CD4-positive, alpha-beta T cell treated with Interleukin-4 for 1 hour (primary cell): ENCODE results near the gene ERC1.

Experiments
- DNase-seq, 2 donors: peaks; one replicate each; pipeline ENCODE4 v3.0.0-alpha.2; 2020 to 2022

The ERC1 gene

GRCh38 chr12:1525858-1526257 lies 534.8 kb downstream of the ERC1 start:
- DNase-seq, result no peak

DNA sequence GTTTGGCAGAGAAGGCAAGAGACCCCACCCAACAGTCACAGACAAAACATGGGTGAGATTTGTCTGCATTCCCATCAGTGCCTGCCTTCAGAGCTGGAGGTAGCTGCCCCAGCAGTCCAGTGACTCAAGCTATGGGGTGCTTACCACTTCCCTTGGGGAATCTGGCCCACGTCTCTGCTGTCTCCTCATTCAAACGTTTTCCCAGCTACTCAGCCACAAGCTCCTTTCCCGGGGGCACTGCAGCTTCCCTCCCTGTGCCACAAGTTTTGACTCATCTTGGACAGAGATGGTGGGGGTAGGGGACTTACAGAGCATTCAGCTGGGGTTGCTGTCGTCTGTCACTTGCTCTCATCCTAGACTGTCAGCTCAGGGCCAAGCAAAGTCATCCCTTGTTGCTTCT lies 536.8 kb downstream of the ERC1 start:
- DNase-seq, result no peak

DNA sequence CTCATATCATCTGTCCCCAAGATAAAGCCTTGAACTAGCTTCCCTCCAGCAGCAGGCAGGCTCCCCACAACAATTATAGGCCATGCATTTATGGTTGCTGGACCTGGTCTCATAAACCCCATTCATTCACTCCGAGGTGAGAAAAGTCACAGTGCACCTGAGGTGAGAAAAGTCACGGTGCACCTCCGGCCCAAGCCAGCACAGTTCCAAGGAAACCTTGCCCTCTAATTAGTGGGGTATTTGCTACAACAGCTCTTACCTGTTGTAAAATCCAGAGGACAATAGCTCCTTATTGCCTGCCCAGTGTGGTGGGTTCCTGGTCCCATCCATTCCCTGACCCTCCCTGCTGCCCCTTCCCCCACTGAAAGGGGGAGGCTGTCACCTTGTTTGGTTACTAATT lies 537.8 kb downstream of the ERC1 start:
- no peak for DNase-seq

DNA sequence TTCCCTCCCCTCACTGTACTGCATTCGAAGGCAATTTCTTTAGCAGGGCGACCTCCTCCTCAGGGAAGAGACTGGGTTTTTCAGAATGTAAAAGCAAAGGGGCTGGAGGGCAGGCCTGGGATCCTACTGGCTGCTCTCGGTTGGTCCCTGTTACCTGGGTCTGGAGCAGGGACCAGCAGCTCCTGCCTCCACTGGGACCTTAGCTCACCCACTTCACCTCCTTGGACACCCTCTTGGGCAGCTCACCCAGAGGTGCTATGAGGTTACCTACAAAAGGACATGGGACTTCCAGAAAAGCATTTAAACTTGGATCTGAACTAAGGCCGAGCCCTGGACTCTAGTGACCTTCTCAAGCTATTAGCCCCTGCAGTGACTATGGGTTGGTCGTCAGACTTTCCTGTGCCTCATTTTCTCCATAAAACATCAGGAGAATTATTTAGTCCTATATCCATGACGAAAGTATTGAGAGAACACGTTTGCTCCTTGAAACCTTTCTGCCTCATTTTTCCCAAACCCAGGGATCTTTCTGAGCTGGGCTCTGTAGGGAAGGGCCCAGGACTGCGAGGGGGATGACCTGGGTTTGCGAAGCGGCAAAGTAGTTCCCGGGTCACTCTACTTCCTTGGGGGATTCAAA lies 538.3 kb downstream of the ERC1 start:
- DNase-seq, result no peak

GRCh38 chr12:1529862-1530591 lies 539.0 kb downstream of the ERC1 start:
- no peak for DNase-seq

DNA sequence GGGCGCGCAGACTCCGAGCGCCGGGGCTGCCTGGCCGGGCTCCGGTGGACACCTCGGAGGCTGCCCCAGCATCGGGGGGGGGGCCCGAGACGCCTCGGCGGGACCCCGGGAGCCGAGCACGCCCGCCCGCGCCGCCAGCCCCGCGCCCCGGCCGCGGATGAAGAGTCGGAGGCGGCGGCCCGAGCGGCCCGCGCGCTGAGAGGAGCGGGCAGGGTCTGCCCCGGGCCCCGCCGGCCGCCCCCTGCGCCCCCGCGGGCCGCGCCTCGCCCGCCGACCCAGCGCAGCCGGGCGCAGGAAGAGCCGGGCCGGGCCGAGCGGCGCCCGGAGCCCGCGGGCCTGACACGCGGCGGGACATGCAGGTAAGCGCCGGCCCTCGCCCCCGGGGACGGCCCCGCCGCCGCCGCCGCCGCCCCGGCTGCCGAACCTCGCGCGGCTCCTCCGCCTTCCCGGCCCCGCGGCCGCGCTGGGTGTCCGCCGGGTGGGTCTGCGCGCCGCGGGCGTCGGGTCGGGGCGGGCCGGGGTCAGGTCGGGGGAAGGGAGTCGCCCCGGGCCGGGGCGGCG lies 539.6 kb downstream of the ERC1 start:
- no peak for DNase-seq

- DNase-seq, result no peak
Observed at GRCh38 chr12:1531153-1531653, 540.2 kb downstream of the ERC1 start.

- DNase-seq, result no peak
Observed at GRCh38 chr12:1531654-1532374, 540.8 kb downstream of the ERC1 start.

DNA sequence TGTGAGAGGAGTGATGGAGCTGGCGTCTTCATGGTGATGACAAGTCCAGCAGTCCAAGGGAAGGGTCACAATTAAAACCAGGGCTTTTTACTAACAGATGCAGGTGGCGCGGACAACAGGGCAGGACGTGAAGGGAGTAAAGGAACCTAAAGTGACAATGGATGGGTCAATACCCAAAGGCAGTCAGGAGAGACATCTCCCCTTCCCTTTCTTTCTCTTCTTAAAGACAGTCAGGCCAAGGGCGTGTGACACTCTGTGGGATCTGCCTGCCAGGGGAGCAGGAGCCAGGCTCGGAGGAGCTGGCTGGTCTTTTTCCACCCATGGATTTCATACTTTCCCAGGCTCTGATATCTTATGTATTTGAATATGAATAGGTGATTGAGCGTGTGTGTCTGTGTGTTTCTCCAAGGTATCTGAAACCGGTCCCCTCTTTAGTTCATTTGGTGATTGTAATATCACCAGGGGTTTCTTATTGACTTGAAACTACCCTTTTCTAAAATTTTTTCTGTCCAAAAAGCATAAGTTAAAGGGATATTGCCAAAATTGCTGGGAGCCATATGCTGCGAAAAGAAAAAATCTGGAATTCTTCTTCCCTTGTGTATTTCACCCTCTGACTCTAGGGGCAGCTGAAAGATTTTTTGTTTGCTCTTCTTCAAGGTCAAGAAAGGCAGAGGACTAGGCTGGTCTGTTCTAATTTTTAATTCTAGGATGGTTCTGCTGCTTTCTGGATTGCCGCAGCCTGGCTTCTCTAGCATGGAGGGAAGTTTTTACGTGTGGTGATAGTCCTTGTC lies 541.5 kb downstream of the ERC1 start:
- no peak for DNase-seq

GRCh38 chr12:1533205-1533601 lies 542.2 kb downstream of the ERC1 start:
- peak in 1 of 2 donors; percentile 33 for DNase-seq

- peak; percentile 34 to 41 for DNase-seq
Observed at GRCh38 chr12:1533602-1534304, 542.7 kb downstream of the ERC1 start.

DNA sequence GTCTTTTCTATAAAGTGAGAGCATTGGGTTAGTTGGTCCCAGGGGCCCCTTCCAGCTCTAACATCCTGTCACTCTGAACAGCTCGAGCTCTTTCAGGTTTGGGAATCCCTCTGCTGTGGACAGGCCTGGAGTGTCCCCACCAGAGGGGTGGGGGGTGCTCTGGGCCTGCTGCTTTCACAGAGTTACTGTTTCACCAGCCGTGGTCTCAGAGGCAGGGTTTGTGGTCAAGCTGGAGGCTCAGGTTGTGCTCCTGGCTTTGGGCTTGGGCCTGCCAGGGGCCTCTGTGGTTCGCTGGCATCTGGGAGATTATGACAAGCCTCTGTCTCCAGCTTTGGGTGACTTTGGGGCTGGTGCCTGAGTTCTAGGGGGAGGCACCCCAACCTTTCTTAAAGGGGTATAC lies 543.7 kb downstream of the ERC1 start:
- DNase-seq, result no peak

- no peak for DNase-seq
Observed at GRCh38 chr12:1536817-1537216, 545.8 kb downstream of the ERC1 start.

GRCh38 chr12:1539135-1539534 lies 548.1 kb downstream of the ERC1 start:
- DNase-seq, result no peak

DNA sequence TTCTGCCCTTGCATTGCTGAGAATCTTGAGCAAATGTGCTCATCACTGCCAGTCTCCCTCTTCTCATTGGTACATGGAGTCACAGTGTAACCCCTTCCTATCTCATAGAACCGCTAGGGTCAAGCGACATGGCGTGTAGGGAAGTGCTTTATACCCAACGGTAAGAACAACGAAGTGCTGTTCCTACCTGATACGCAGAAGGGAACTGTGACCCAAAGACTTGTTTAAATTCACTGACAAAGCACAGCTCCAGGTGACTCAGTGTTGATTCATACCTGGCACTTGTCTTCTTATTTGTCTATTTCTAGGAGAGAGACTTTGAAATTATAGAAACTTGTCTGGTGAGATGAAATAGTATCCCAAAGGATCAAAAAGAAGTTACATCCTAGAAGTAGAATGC lies 549.7 kb downstream of the ERC1 start:
- no peak for DNase-seq

DNA sequence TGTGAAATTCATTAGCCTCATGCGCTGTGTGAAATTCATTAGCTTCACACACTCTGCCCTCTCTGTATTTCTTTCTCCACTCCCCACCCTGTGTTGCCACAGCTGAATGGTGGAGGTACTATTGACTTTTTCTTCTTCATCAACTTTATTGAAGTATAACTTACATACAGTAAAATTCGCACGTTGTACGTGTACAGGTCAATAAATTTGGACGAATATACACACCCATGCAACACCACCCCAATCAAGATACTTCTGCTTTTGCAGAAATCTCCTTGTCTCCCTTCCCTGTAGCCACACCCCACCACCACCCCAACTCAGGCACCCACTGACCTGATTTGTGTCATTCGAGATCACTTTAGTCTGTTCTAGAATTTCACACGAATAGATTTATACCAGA lies 551.6 kb downstream of the ERC1 start:
- no peak for DNase-seq

GRCh38 chr12:1544996-1545700 lies 554.1 kb downstream of the ERC1 start:
- no peak for DNase-seq
